SH-SY5Y (cell line): ENCODE results near the gene CLIC1.

Source experiments
- GATA2 ChIP-seq: IDR thresholded peaks from 2 replicates; pipeline ENCODE4 v1.6.1; 2011; ENCODE audit warnings: mild to moderate bottlenecking, low read depth, low read length
- GATA3 ChIP-seq: IDR thresholded peaks from 2 replicates; pipeline ENCODE4 v1.6.1; 2011; ENCODE audit warnings: low read depth, mild to moderate bottlenecking, low read length, moderate library complexity

GRCh38 chr6:31683591-31683990, 52.7 kb downstream of the CLIC1 start:
- TF ChIP-seq GATA2 (no peak), GATA3 (no peak)
